Common myeloid progenitor, CD34-positive (primary cell): ENCODE results near the gene C1GALT1.
A peak's percentile ranks its signal among the peaks of the same experiment; 100 is the strongest.
"Not testable (repeated sequence)": the region's sequence is repeated elsewhere in the genome, so short reads cannot be mapped to it uniquely, and the experiment has no call there.

Experiments
- CTCF ChIA-PET: fragments of 350-600 bp; sonication (Branson Sonifier 250); formaldehyde crosslinking; loops from one replicate; lab custom pipeline; 2021; ENCODE audit warnings: antibody characterized with exemption; lab: Charles Lee
- POLR2A ChIA-PET: fragments of 350-600 bp; sonication (Branson Sonifier 250); formaldehyde crosslinking; loops from one replicate; lab custom pipeline; 2021; ENCODE audit warnings: antibody characterized with exemption; lab: Charles Lee
- DNase-seq, 3 donors: peaks; one replicate each; pipeline versions ENCODE4 v3.0.0 to v3.0.0-alpha.2; 2013
- H3K27ac ChIP-seq, 2 experiments: 1 replicate in 1 of 2; 2 replicates in 1 of 2; pipeline ENCODE4 v1.7.0; 2013; ENCODE audit warnings: inconsistent platforms in 2 of 2, low read length in 2 of 2, mild to moderate bottlenecking in 2 of 2, low read depth in 1 of 2, moderate library complexity in 1 of 2; ENCODE audit not compliant: severe bottlenecking in 2 of 2, insufficient read depth in 1 of 2, poor library complexity in 1 of 2
- H3K27me3 ChIP-seq, 5 experiments: replicated peaks in 2 of 5; 1 replicate in 3 of 5; 2 replicates in 2 of 5; pipeline versions ENCODE4 v1.6.1 to v1.7.0; 2013; ENCODE audit warnings: low read length in 4 of 5, mild to moderate bottlenecking in 2 of 5, moderate library complexity in 2 of 5, inconsistent platforms in 1 of 5; ENCODE audit not compliant: insufficient read depth in 5 of 5, control insufficient read depth in 4 of 5
- H3K36me3 ChIP-seq, 4 experiments: 1 replicate in 2 of 4; 2 replicates in 2 of 4; pipeline versions ENCODE4 v1.6.1 to v1.7.0; 2013; ENCODE audit warnings: low read length in 3 of 4, control low read depth in 1 of 4, mild to moderate bottlenecking in 1 of 4; ENCODE audit not compliant: control insufficient read depth in 4 of 4, insufficient read depth in 4 of 4
- H3K4me1 ChIP-seq, 4 experiments: 1 replicate in 3 of 4; 2 replicates in 1 of 4; pipeline versions ENCODE4 v1.6.1 to v1.7.1; 2013; ENCODE audit warnings: low read length in 3 of 4, mild to moderate bottlenecking in 3 of 4, control low read depth in 1 of 4, inconsistent platforms in 1 of 4, moderate library complexity in 1 of 4; ENCODE audit not compliant: control insufficient read depth in 4 of 4, insufficient read depth in 4 of 4; ENCODE audit errors: control extremely low read depth in 1 of 4
- H3K4me3 ChIP-seq, 7 experiments: 1 replicate in 4 of 7; 2 replicates in 3 of 7; pipeline versions ENCODE4 v1.5.1 to v1.7.0; 2013; ENCODE audit warnings: mild to moderate bottlenecking in 7 of 7, low read length in 6 of 7, moderate library complexity in 6 of 7, inconsistent platforms in 2 of 7, low read depth in 2 of 7, control low read depth in 1 of 7; ENCODE audit not compliant: insufficient read depth in 4 of 7, control insufficient read depth in 1 of 7; ENCODE audit errors: extremely low read depth in 1 of 7
- H3K9me3 ChIP-seq, 5 experiments: 1 replicate in 4 of 5; 2 replicates in 1 of 5; pipeline versions ENCODE4 v1.6.1 to v1.7.1; 2013; ENCODE audit warnings: low read length in 4 of 5, mild to moderate bottlenecking in 2 of 5, inconsistent platforms in 1 of 5, low read depth in 1 of 5, moderate library complexity in 1 of 5; ENCODE audit not compliant: control insufficient read depth in 4 of 5, insufficient read depth in 2 of 5; ENCODE audit errors: control extremely low read depth in 1 of 5
- WGBS: methylation state at CpG from one replicate; pipeline ENCODE4 v1.1.5; 2013; ENCODE audit not compliant: insufficient coverage; 5-methylcytosine and 5-hydroxymethylcytosine counted together

Gene C1GALT1

DNA sequence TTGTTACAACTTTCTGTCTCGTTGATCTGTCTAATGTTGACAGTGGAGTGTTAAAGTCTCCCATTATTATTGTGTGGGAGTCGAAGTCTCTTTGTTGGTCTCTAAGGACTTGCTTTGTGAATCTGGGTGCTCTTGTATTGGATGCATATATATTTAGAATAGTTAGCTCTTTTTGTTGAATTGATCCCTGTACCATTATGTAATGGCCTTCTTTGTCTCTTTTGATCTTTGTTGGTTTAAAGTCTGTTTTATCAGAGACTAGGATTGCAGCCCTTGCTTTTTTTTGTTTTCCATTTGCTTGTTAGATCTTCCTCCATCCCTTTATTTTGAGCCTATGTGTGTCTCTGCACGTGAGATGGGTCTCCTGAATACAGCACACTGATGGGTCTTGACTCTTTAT is 17.2 kb downstream of the C1GALT1 start:
- Histone ChIP-seq H3K36me3 (peaks cover 0 to 12% (median 3%) of the 10 kb centered on the region in 4 experiments), H3K9me3 (peaks cover 0 to 36% (median 3%) of the 10 kb centered on the region in 5 experiments), H3K4me1 (peaks cover 0 to 12% (median 0%) of the 10 kb centered on the region in 4 experiments)
- DNase-seq, H3K27me3 ChIP-seq, H3K27ac ChIP-seq, CTCF ChIA-PET, POLR2A ChIA-PET, H3K4me3 ChIP-seq: not testable (repeated sequence)
- 100% methylated on average over 1 of the region's 3 CpGs for WGBS

DNA sequence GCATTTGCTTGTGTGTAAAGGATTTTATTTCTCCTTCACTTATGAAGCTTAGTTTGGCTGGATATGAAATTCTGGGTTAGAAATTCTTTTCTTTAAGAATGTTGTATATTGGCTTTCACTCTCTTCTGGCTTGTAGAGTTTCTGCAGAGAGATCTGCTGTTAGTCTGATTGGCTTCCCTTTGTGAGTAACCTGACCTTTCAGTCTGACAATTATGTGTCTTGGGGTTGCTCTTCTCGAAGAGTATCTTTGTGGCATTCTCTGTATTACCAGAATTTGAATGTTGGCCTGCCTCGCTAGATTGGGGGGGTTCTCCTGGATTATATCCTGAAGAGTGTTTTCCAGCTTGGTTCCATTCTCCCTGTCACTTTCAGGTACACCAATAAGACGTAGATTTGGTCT is 17.9 kb downstream of the C1GALT1 start:
- H3K9me3 ChIP-seq = peaks cover 0 to 39% (median 3%) of the 10 kb centered on the region in 5 experiments
- H3K4me1 ChIP-seq = peaks cover 0 to 12% (median 0%) of the 10 kb centered on the region in 4 experiments
- H3K4me3 ChIP-seq, H3K27ac ChIP-seq, POLR2A ChIA-PET, DNase-seq, H3K27me3 ChIP-seq: not testable (repeated sequence)
- CTCF ChIA-PET = interaction anchor here (2.8 kb wide), 1 partner anchor 17 kb away, joined by 9 read pairs; the partner anchor contains the start of gene C1GALT1
- peaks cover 0 to 12% (median 3%) of the 10 kb centered on the region in 4 experiments for H3K36me3 ChIP-seq
- 100% methylated on average over 1 of the region's 3 CpGs for WGBS

DNA sequence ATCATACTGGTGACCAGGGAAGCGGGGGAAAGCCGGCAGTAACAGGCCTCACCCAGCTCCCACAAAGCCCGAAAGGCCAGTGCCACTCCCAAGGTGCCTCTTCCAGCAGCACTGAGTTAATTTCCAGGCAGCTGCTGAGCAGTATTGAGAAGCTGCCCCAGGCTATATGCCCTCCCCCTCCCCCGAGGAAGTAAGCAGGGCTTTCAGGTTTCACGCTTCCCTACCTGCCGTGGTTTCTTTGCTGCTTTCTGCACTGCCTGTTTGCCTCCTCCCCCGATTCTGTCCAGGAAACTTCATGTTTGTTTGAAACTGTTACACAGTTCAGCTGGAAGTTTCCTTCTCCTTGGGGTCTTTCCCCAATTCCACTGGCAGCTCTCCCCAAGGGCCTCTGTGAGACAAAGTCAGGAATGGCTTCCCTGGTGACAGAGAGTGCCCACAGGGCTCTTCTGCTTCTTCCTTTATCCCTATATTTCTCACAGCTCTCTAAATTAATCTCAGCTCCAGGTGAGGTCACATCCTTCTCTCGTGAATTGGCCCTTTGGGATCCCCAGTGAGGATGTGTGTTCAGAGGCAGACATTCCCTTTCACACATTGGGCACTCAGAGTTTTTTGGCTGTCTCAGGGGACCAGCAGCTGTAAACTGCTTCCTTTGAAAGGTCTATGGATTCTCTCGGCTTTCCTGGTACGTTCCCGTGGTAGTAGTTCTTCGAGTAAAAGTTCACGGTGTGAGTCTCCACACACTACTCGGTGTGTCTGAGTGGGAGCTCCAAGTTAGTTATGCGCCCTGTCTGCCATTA is 19.4 kb downstream of the C1GALT1 start:
- Histone ChIP-seq H3K9me3 (peaks cover 0 to 44% (median 7%) of the 10 kb centered on the region in 5 experiments), H3K27ac (no peak overlapping the region), H3K4me1 (peaks cover 0 to 12% (median 0%) of the 10 kb centered on the region in 4 experiments), H3K36me3 (peaks cover 0 to 13% (median 3%) of the 10 kb centered on the region in 4 experiments), H3K27me3 (no peaks in the 10 kb centered on the region), H3K4me3 (no peak overlapping the region)
- CTCF ChIA-PET = interaction anchor here (1.1 to 2.8 kb wide), 3 partner anchors 10 to 19 kb away, joined by 3 to 9 read pairs (median 3); partner anchors contain the start of gene C1GALT1
- no peak for DNase-seq
- POLR2A ChIA-PET = no interaction called here
- WGBS = 83% methylated on average over 12 of the region's 15 CpGs

DNA sequence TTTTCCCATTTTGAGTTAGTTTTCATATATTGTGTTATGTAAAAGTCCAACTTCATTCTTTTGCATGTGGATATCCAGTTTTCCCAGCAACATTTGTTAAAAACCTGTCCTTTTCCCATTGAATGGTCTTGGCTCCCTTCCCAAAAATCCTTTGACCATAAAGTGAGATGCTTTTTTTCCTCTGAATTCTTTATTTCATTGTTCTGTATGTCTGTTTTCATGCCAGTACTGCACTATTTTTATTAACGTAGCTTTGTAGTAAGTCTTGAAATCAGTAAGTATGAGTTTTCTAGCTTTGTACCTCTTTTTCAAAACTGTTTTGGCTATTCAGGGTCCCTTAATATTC is 20.0 kb downstream of the C1GALT1 start:
- Histone ChIP-seq H3K36me3 (peaks cover 0 to 13% (median 3%) of the 10 kb centered on the region in 4 experiments), H3K9me3 (peaks cover 0 to 50% (median 7%) of the 10 kb centered on the region in 5 experiments), H3K27ac (no peak overlapping the region), H3K4me3 (no peak overlapping the region), H3K27me3 (no peaks in the 10 kb centered on the region), H3K4me1 (peaks cover 0 to 12% (median 0%) of the 10 kb centered on the region in 4 experiments)
- ChIA-PET CTCF (interaction anchor here (2.8 kb wide), 1 partner anchor 19 kb away, joined by 9 read pairs; the partner anchor contains the start of gene C1GALT1), POLR2A (no interaction called here)
- no peak for DNase-seq
- WGBS = no CpG with 5 or more reads among the region's 1 CpG

DNA sequence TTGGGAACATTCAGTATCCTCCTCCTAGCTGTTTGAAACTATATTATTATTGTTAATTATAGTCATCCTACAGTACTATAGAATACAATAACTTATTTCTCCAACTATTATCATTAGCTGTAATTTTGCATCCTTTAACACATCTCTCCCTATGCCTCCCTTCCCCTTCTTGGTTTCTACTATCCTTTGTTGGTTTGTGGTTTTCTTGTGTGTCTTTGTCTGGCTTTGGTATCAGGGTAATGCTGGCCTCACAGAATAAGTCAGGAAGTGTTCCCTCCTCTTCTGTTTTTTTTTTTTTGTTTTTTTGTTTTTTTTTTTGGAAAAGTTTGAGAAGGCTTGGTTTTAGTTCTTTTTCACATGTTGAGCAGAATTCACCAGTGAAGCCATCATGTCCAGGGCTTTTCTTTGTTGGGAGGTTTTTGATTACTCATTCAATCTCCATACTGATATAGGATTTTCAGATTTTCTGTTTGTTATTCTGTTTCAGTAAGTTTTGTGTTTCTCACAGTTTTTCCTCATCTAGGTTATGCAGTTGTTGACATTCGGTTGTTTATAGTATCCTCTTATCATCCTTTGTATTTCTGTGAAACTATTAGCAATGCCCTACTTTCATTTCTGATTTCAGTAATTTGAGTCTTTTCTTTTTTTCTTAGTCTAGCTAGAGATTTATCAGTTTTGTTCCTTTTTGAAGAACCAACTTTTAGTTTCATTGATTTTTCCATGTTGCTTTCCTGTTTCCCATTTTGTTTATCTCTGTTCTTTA is 21.6 kb downstream of the C1GALT1 start:
- WGBS = no CpG with 5 or more reads among the region's 1 CpG
- H3K4me3 ChIP-seq = no peak overlapping the region
- H3K27ac ChIP-seq = no peak overlapping the region
- H3K9me3 ChIP-seq = peaks cover 0 to 61% (median 10%) of the 10 kb centered on the region in 5 experiments
- CTCF ChIA-PET = no interaction called here
- peaks cover 0 to 12% (median 0%) of the 10 kb centered on the region in 4 experiments for H3K4me1 ChIP-seq
- DNase-seq = peak in 1 of 3 donors; percentile 15
- POLR2A ChIA-PET = no interaction called here
- peaks cover 0 to 13% (median 3%) of the 10 kb centered on the region in 4 experiments for H3K36me3 ChIP-seq
- no peaks in the 10 kb centered on the region for H3K27me3 ChIP-seq

DNA sequence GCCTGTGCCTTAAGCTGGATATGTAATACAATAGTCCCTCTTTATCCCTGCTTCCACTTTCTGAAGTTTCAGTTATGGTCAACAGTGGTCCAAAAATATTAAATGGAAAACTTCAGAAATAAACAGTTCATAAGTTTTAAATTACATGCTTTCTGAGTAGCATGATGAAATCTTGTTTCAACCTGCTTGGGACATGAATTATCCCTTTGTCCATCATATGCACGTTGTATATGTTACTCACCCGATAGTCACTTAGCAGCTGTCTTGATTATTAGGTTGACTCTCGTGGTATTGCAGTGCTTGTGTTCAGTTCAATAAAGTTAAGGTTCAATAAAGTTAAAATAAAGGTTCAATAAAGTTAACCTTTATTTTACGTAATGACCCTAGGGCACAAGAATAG is 25.5 kb downstream of the C1GALT1 start:
- POLR2A ChIA-PET = no interaction called here
- no CpG with 5 or more reads among the region's 4 CpGs for WGBS
- Histone ChIP-seq H3K4me3 (no peak overlapping the region), H3K27ac (no peak overlapping the region), H3K4me1 (no peaks in the 10 kb centered on the region), H3K27me3 (no peaks in the 10 kb centered on the region), H3K36me3 (peaks cover 3 to 22% (median 5%) of the 10 kb centered on the region in 4 experiments), H3K9me3 (peaks cover 4 to 56% (median 8%) of the 10 kb centered on the region in 5 experiments)
- no peak for DNase-seq
- CTCF ChIA-PET = no interaction called here
